HS-27A (cell line): ENCODE measurements around the gene CREB1.
"Not testable (repeated sequence)": the region's sequence is repeated elsewhere in the genome, so short reads cannot be mapped to it uniquely, and the experiment has no call there.

Experiments
- DNase-seq: peaks from one replicate; pipeline ENCODE4 v3.0.0-alpha.2; 2012; ENCODE audit warnings: low read depth, missing footprints

Gene CREB1

DNA sequence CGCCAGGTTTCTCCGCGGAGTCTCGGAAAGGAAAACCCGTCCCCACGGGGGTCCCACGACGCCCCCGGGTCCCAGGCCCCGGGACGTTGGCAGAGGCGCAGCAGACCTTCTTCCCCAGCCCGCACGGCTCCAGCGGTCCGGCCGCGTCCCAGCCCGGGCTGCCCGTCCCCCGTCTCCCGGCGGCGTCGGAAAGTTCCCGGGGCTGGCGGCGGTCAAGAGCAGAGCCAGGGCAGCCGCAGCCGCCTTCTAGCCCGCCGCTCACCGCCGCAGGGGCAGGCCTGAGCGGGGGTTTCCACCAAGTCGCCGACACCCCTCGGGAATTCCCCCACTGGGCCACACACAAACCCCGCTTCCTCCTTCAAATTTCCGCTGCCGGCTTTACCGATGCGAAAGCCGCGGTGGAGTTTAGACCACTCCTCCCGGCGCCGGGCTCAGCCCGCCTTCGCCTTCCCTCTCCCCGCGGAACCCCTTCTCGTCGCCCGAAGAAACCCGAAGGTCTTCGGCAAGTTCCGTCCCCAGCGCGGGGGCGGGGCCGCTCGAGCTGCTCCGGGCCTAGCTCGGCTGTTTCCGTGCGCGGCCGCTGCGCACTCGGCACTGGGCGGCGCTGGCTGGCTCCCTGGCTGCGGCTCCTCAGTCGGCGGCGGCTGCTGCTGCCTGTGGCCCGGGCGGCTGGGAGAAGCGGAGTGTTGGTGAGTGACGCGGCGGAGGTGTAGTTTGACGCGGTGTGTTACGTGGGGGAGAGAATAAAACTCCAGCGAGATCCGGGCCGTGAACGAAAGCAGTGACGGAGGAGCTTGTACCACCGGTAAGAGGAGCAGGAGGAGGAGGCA is at the start of gene CREB1:
TSS of gene CREB1 (plus strand) at position 633 of the 830 bp plus-strand sequence. CDS start 25,674 bp downstream, outside the sequence.
- DNase-seq, result peak; percentile 79

DNA sequence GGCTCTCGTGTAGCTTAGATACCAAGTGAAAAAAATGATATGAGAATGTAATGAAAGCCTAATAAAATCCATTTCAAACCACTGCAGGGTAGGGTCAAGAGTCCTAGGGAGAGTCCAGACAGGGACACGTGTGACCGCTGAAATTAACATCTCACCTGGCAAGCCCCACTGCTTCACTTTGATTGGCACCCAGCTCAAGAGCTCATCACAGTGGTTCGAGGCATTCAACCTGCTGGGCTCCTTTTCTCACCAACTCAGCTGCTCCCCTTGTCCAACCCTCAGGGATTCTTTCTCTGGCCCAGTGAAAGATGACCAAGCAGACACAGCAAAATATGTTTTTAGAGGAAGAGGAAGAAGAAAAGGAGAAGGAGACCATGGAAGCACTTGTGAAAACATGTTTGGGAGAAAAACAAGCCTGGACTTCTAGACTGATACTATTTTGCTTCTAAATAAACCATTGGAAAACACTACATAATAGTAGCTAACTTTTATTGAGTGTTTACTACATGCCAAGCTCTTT is 49.2 kb upstream of the CREB1 start:
- no peak for DNase-seq

DNA sequence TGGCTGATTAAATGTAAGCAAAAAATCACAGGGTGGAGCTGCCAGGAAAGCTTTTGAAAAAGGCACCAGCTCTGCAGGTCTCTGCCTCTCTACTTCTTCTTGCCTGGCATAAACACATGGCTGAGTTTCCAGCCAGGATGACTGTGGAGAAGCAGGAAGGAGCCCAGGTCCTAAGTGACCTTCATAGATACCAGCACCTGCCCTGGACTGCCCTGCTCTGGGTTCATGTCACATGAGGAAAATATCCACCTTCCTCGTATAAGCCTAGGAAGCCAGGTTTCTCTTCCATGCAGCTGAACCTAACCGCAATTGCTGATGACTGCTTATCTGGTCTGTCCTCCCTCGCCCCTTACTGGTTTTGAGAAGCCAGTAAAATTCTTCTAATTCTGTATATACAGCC is 47.8 kb upstream of the CREB1 start:
- no peak for DNase-seq

DNA sequence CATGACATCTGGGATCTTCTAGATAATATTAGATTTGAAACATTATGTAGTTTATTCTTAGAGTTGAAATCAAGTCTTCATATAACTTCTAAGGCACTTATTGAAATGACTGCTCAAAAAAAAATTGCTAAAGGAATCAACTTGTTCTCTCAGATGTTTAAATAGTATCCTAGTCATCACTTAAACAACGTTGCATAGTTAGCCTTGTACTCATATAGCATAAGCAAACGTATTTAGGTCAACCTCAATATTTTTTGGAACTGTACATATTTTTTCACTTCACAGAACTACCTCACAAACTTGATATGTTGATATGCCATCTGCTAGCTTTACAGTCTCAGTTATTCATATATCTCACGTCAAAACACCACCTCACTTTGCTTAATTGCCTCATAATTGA is 47.1 kb upstream of the CREB1 start:
- no peak for DNase-seq

DNA sequence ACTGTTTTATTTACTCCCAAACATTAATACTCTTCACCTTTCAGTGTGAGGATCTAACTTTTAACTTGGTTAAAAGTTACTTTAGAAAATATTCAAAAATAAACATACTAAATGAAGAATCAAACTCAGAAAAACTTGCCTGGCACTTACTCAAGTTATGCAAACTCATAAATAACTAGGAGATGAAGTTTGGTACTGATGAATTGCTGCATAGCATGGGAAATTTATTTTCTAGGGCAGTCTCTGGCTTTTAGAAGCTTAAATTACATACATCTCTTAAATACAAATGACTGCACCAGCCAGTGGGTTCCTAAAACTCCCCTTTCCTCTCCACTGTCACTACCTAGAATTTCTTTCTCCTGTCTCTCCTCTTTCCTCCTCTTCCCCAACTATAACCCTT is 46.7 kb upstream of the CREB1 start:
- DNase-seq, result no peak

DNA sequence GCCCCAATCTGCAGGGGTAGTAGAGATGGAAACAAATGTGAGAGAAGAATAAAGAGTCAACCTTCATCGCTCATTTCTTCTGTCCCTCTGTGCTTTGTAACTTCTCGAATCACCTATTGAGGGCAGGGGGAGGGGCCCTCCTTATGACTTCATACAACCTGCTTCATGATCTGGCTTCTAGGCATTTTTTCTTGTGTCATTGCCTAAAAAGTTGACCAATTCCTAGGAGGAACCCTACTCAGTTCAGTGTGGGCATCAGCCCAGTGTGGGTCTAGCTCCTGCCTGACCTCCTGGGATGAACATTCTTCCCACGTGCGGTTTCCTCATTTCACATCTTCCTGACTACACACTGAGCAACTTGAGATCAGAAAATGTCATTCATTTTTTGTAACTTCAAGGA is 46.3 kb upstream of the CREB1 start:
- DNase-seq, result no peak

DNA sequence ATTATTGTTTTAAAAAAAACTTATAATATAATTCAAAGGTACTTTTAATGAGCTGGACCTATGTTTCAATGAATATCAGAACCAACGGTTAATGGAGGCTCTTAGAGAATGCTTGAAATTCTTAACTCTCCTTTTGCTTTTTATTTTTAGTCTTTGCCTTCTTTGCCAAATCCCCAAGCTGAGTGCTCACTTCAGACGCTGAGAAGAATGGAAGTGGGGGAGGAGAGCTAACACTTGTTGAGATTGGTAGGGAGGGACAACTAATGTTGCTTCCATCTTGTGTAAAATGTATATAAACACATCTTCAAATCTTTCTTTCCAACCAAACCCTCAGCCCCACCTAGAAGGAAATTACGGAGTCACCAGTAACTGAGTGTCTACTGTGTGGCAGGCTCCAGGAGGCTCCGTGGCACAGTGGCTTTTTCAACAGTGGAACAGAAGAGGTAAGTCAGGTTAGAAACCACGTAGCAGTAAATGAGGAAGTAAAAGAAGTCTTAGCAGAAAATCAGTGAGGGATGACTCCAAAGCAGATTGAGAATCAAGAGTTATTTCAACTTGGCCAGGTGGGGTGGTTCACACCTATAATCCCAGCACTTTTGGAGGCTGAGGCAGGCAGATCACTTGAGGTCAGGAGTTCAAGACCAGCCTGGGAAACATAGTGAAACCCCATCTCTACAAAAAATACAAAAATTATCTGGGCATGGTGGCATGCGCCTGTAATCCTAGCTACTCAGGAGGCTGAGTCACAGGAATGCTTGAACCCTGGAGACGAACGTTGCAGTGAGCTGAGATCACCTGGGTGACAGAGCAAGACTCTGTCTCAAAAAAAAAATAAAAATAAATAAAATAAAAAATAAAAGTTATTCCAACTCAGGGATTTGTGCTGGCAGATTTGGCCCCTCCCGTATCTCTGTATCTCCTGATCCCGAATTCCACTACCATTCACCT is 45.0 kb upstream of the CREB1 start:
- no peak for DNase-seq

DNA sequence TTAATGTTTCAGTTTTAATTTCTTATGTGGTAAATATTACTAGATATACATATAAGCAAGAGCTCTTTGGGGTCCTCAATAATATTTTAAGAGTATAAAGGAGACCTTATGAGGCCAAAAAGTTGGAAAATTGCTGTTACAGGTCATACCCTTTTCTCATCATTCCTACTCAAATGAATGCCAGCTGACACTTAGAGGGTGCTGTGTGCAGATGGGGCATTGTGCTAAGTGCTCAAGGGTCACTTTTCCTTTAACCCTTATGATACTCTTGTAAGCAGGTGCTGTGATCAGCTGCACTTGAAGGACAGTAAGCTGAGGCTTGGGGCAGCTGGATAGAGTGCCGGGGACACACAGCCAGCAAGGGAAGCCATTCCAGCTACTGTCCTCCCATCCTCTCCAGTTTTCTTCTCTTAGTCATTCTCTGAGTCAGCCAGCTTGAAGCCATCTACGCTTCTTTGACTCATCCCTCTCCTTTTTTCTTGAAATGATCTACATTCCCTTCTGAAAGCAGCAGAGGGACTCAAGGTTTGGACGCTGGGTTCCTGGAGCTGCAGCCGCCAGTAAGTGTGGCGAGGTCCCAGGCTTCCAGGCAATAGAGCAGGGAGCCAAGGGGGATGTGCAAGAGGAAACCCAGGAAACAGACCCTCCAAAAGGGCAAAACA is 42.0 kb upstream of the CREB1 start:
- DNase-seq, result peak; percentile 62

DNA sequence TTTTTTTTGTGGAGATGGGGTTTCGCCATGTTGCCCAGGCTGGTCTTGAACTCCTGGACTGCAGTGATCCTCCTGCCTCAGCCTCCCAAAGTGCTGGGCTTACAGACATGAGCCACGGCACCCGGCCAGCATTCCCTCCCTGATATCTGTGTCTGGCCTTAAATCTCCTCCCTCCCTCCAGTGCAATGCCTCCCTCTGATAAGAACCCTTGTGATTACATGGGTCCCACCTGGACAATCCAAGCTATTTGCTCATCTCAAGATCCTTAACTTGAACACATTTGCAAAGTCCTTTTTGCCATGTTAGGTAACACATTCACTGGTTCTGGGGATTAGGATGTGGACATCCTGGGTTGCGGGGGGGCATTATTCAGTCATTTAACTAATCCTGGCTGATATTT is 40.5 kb upstream of the CREB1 start:
- no peak for DNase-seq

DNA sequence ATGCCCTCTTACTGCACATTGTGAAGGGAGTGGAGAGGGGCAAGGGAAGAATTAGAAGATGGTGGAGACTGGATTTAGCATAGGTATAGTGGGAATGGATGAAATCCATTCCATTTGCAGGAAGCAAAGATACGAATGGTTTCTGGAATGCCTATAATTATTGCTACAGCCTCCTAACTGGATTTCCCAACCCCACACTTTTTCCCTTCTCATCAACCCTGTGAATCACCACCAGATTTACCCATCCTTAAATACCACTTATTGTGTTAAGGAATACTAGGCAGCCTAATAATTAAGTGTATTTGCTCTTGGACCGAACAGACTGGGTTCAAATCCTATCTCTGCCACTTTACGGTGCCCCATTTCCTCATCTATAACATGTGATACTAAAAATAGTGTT is 39.3 kb upstream of the CREB1 start:
- no peak for DNase-seq

DNA sequence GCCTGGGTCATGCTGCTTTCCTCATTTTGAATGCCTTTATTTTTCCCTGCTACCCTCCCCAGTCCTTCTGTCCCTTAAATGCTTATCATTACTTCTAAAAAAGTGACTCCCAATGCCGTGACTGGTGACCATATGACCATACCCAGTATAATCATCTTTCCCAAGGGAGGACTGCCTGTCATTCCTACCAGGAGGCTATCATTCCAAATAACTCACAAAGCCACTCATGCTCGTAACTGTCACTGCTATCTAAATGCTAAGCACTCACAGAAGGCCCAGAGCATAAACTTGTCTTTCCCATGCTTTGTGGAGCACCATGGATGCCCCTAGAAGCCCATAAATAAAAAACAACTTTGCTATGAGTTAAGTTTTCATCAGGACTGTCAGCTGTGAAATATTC is 38.7 kb upstream of the CREB1 start:
- DNase-seq, result no peak

DNA sequence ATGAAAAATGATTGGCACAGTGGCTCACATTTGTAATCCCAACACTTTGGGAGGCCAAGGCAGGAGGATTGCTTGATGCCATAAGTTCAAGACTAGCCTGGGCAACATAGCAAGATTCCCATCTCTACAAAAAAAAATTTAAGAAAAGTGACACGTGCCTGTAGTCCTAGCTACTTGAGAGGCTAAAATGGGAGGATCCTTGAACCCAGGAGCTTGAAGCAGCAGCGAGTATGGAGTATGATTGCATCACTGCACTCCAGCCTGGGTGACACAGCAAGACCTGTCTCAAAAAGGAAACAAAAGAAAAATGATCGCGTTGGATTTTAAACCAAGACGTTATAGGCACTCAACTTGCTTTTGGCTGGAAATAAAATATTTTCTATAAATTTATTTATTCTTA is 37.8 kb upstream of the CREB1 start:
- no peak for DNase-seq

DNA sequence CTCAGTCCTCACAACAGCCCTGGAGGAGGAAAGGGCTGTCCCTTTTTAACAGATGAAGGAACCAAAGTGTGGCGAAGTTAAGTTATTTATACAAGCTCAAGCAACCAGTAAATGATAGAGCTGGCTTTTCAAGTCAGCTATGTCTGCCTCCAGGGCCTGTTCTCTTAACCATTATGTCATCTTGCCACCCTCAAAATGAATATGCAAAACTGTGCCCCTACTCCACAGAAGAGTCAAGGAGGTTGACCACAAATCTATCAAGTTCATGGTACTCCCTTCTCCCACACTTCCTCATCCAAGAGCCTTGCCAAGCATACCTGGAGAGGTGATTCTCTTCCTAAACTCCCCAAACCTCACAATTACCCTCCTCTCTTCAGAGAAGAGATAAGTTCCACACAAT is 37.3 kb upstream of the CREB1 start:
- DNase-seq, result no peak

DNA sequence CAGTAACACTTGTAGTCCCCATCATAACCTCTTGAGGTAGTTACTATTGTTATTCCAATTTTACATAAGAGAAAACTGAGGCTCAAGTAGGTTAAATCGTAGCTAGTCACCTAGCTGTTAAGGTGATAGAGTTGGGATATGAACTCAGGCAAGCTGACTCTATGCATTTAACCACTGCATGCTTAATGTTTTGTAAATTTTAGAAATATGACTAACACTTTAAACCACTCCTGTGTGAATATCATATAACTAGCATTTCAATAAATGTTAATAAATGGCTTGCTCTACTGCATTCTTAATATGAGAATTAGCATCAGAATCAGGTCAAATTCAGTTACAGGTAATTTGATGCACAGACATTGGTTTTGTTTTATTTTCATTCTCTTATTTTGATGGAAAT is 35.6 kb upstream of the CREB1 start:
- no peak for DNase-seq

DNA sequence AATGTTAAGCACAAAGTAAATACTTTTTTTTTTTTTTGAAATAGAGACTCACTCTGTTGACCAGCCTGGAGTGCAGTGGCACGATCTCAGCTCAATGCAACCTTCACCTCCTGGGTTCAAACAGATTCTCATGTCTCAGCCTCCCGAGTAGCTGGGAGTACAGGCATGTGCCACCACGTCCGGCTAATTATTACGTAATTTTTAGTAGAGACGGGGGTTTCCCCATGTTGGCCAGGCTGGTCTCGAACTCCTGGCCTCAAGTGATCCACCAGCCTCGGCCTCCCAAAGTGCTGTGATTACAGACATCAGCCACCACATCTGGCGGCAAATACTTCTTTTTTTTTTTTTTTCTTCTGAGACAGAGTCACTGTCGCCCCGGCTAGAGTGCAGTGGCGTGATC is 32.8 kb upstream of the CREB1 start:
- not testable (repeated sequence) for DNase-seq

DNA sequence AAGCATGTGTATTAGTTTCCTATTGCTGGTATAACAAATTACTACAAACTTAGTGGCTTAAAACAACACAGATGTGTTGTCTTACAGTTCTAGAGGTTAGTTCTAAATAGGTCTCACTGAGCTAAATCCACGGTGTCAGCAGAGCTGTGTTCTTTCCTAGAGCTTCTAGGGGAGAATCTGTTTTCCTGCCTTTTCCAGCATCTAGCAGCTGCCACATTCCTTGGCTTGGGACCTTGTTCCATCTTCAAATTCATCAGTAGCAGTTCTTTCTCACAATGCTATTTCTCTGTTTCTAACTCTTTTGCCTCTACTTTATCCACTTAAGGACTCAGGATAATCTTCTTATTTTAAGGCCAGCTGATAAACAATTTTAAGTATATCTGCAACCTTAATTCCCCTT is 32.2 kb upstream of the CREB1 start:
- no peak for DNase-seq

DNA sequence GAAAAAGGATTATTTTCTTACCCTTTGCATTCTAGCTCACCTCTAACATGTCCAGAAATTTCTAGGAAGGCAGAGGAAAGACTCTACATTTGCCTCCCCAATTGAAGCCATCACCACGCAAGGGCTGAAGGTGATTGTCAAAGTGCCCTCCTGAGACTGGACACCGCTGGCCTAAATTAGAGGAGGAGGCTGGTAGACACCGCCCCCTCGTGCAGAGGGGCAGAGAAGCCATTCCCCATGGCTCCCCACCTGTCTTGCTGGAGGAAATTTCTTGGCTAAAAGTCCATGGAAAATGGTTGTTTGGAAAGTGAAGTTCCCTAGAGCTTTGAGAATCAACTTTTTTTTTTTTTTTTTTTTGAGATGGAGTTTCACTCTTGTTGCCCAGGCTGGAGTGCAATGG is 31.3 kb upstream of the CREB1 start:
- no peak for DNase-seq

DNA sequence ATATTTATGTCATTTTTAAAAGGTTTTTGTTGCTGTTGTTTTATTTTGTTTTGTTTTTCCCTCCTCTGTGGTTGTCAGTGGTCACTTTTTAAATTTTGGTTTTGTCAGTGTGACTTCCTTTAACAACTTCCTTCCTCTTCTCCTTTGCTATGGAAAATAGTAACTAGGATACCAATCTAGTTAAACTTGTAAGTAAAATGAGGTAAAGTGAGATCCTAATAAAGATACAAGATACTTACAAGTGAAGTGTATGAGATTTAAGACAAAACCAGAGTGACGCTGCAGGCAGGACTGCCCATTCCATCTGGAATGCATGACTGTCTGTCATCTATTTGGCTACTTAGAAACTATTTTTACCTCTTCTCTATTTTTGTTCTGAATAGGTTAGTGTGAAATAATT is 30.6 kb upstream of the CREB1 start:
- no peak for DNase-seq

DNA sequence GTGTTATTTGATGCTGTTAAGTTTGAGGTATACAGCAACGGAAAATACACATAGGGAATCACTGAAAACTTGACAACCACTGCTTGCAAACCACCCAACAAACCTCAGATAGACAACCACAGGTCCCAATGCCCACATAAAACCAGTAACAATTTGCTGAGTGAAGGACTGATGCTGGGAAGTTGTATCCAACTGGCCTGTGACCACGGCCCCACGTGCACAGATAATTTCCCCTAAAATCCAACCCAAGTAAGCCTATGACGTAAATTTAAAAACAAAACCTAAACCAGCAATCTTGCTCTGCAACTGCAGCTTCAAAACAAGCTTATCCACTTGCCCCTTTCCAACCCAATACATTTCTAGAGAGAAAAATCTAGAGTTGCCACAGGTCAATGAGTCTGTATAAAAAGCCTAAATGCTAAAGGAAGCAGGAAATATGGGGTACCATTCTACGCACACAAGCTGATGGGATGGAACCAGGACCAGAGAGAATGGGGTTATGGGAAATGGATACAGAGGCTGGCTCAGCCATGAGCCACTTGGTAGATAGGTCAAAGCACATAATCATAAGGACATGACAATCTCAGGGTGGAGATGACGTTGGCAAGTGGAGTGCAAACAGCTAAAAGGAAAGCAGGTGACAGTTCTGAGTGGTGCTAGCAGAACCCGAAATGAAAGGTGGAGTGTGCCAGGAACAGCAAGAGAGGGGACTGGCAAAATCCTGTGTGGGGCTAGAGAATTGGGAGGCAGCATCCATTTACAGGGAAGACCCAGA is 27.8 kb upstream of the CREB1 start:
- no peak for DNase-seq

DNA sequence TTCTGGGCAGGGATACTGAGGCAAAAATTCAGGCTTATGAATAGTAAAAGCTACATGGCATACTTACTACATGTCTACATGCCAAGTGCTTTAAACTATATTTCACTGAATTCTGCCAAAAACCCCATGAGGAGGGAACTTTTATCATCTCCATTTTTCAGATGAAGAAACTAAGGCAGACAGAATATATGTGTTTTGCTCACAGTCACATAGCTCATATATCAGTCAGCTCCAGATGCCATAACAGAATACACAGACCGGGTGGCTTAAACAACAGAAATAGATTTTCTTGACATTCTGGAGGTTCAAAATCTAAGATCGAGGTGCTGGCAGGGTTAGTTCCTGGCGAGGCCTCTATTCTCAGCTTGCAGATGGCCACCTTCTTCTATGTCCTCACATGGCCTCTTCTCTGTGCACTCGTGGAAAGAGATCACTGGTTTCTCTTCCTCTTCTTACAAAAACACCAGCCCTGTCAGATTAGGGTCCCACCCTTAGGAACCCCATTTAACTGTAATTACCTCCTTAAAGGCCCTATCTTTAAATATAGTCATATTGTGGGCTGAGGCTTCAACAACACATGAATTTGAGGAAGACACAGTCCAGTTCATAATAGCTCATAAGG is 27.1 kb upstream of the CREB1 start:
- no peak for DNase-seq

DNA sequence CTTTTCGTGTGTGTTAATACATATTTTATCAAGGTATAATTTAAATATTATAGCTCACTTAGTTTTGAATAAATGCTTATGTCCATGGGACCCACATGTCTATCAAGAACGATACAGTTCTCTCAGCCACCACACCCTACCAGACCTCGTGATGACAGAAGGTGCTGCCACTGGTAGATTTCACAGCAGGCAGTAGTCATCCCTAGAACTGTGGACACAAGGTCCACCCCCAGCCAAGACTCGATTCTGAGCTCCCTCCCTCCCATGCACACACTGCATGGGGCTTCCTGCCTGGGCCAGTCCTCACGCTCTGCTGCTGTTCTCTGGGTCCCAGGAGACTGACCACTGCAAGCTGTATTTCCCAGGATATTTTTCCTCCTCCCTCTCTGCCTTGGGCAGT is 26.5 kb upstream of the CREB1 start:
- no peak for DNase-seq
